WTC11 (cell line): ENCODE measurements around the gene LDLRAD4. TPM values are rescaled to one million over a fixed set of nuclear protein-coding genes. Genes with fewer than 3 reads are reported as not detected.

Experiments used
- ATAC-seq: fragments of 200-7000 bp; cut with Tn5 transposase; 2 replicates; pipeline ENCODE4 v1.10.0; 2021; ENCODE audit warnings: mild to moderate bottlenecking, moderate library complexity
- CTCF ChIA-PET: fragments of 300-600 bp; sonication (Branson Sonifier 250); formaldehyde crosslinking; loops from one replicate; lab custom pipeline; 2021; ENCODE audit warnings: antibody characterized with exemption; lab: Charles Lee
- POLR2A ChIA-PET: fragments of 350-600 bp; sonication (Branson Sonifier 250); formaldehyde crosslinking; loops from one replicate; lab custom pipeline; 2021; ENCODE audit warnings: antibody characterized with exemption; lab: Charles Lee
- DNase-seq: peaks from one replicate; pipeline ENCODE4 v3.0.0; 2021; ENCODE audit warnings: low spot score
- H3K27ac Mint-ChIP-seq: 2 replicates; pipeline ENCODE4 v1.8.0; 2021; ENCODE audit warnings: mixed read lengths
- H3K27me3 Mint-ChIP-seq: 2 replicates; pipeline ENCODE4 v1.8.0; 2021; ENCODE audit warnings: low read depth, mild to moderate bottlenecking, moderate library complexity, mixed read lengths
- H3K36me3 Mint-ChIP-seq: 2 replicates; pipeline ENCODE4 v1.8.0; 2021; ENCODE audit warnings: mixed read lengths
- H3K4me1 Mint-ChIP-seq: 2 replicates; pipeline ENCODE4 v1.8.0; 2022; ENCODE audit warnings: mixed read lengths
- H3K4me3 Mint-ChIP-seq: 2 replicates; pipeline ENCODE4 v1.8.0; 2021; ENCODE audit warnings: mild to moderate bottlenecking, moderate library complexity, mixed read lengths
- H3K9me3 Mint-ChIP-seq: 2 replicates; pipeline ENCODE4 v1.8.0; 2021; ENCODE audit warnings: mixed read lengths
- FOXK1 ChIP-seq: sonication (generic); formaldehyde crosslinking; IDR thresholded peaks from 2 replicates; pipeline ENCODE4 v1.8.0; 2022; ENCODE audit warnings: mild to moderate bottlenecking, moderate library complexity, missing genetic modification reagents
- FOXP1 ChIP-seq: sonication (generic); formaldehyde crosslinking; IDR thresholded peaks from 2 replicates; pipeline ENCODE4 v1.8.0; 2022; ENCODE audit warnings: missing genetic modification reagents, mild to moderate bottlenecking, moderate library complexity, borderline replicate concordance
- NR1H2 ChIP-seq: sonication (generic); formaldehyde crosslinking; IDR thresholded peaks from 2 replicates; pipeline ENCODE4 v1.9.0; 2021; ENCODE audit warnings: mild to moderate bottlenecking, moderate library complexity, missing genetic modification reagents
- NR3C1 ChIP-seq: sonication (generic); formaldehyde crosslinking; conservative IDR thresholded peaks from 2 replicates; pipeline ENCODE4 v1.8.1; 2023; ENCODE audit warnings: low read depth, mild to moderate bottlenecking, missing genetic modification reagents
- PRDM15 ChIP-seq: sonication (generic); formaldehyde crosslinking; IDR thresholded peaks from 2 replicates; pipeline ENCODE4 v1.8.0; 2022; ENCODE audit warnings: missing genetic modification reagents
- SP1 ChIP-seq: sonication (generic); formaldehyde crosslinking; conservative IDR thresholded peaks from 2 replicates; pipeline ENCODE4 v1.8.1; 2022; ENCODE audit warnings: missing genetic modification reagents
- TEAD1 ChIP-seq: sonication (generic); formaldehyde crosslinking; IDR thresholded peaks from 2 replicates; pipeline ENCODE4 v1.8.0; 2022; ENCODE audit warnings: mild to moderate bottlenecking, missing genetic modification reagents
- TEAD4 ChIP-seq: sonication (generic); formaldehyde crosslinking; IDR thresholded peaks from 2 replicates; pipeline ENCODE4 v1.8.0; 2022; ENCODE audit warnings: mild to moderate bottlenecking, missing genetic modification reagents
- USF1 ChIP-seq: sonication (generic); formaldehyde crosslinking; IDR thresholded peaks from 2 replicates; pipeline ENCODE4 v1.8.0; 2022; ENCODE audit warnings: mild to moderate bottlenecking, missing genetic modification reagents
- ZNF121 ChIP-seq: sonication (generic); formaldehyde crosslinking; IDR thresholded peaks from 2 replicates; pipeline ENCODE4 v1.8.0; 2023; ENCODE audit warnings: missing genetic modification reagents
- ZNF219 ChIP-seq: sonication (generic); formaldehyde crosslinking; IDR thresholded peaks from 2 replicates; pipeline ENCODE4 v1.8.0; 2023; ENCODE audit warnings: missing genetic modification reagents, mild to moderate bottlenecking, borderline replicate concordance
- ZNF232 ChIP-seq: sonication (generic); formaldehyde crosslinking; IDR thresholded peaks from 2 replicates; pipeline ENCODE4 v1.8.0; 2022; ENCODE audit warnings: mild to moderate bottlenecking, missing genetic modification reagents
- ZNF263 ChIP-seq: sonication (generic); formaldehyde crosslinking; IDR thresholded peaks from 2 replicates; pipeline ENCODE4 v1.8.1; 2022; ENCODE audit warnings: low read depth, mild to moderate bottlenecking, moderate library complexity, missing genetic modification reagents
- ZNF423 ChIP-seq: fragments of 250-450 bp; sonication (Bioruptor Pico); IDR thresholded peaks from 2 replicates; pipeline ENCODE4 v2.1.2; 2022; ENCODE audit warnings: mild to moderate bottlenecking, moderate library complexity
- ZNF532 ChIP-seq: fragments of 250-450 bp; sonication (Bioruptor Pico); IDR thresholded peaks from 2 replicates; pipeline ENCODE4 v1.9.0; 2021; ENCODE audit warnings: mild to moderate bottlenecking, borderline replicate concordance
- total RNA-seq: library from RNA; stranded (reverse); gene quantifications from 3 replicates; pipeline ENCODE4 v1.2.3, GENCODE V29; 2021
- TF ChIP-seq, protein P1 (sequence below): fragments of 200-600 bp; IDR thresholded peaks from 2 replicates; pipeline ENCODE4 v1.8.0; 2022; ENCODE audit warnings: antibody characterized with exemption
- TF ChIP-seq, protein P2 (sequence below): fragments of 250-450 bp; sonication (Bioruptor Pico); IDR thresholded peaks from 2 replicates; pipeline ENCODE4 v1.8.0; 2021; ENCODE audit warnings: mild to moderate bottlenecking
- TF ChIP-seq, protein P3 (sequence below): sonication (generic); formaldehyde crosslinking; IDR thresholded peaks from 2 replicates; pipeline ENCODE4 v1.8.1; 2022; ENCODE audit warnings: mild to moderate bottlenecking, missing genetic modification reagents, moderate library complexity, borderline replicate concordance
- TF ChIP-seq, protein P4 (sequence below): sonication (generic); formaldehyde crosslinking; IDR thresholded peaks from 2 replicates; pipeline ENCODE4 v1.8.1; 2023; ENCODE audit warnings: mild to moderate bottlenecking, missing genetic modification reagents

LDLRAD4 gene
- total RNA-seq, 1 experiment from 2014 or later, result 6.2 TPM

- CTCF ChIA-PET, result no interaction called here
- H3K36me3 Mint-ChIP-seq, result no peaks in the 10 kb centered on the region
These were observed 158.9 kb downstream of the LDLRAD4 start for GRCh38 chr18:13377496-13377895.

More at GRCh38 chr18:13377496-13377895, 158.9 kb downstream of the LDLRAD4 start:
- POLR2A ChIA-PET, result no interaction called here
- Mint-ChIP-seq H3K27me3 (no peaks in the 10 kb centered on the region), H3K4me3 (no peak overlapping the region), H3K9me3 (no peaks in the 10 kb centered on the region), H3K4me1 (peaks cover 9% of the 10 kb centered on the region; the same call in 1 of the 2 replicates), H3K27ac (no peak overlapping the region)
- DNase-seq (no peak), ATAC-seq (no peak)
- TF ChIP-seq ZNF232 (CRISPR knock-in tag) (no peak), ZNF121 (CRISPR knock-in tag) (no peak), SP1 (no peak), NR1H2 (CRISPR knock-in tag) (no peak), ZNF219 (CRISPR knock-in tag) (no peak), ZNF263 (no peak), TEAD4 (CRISPR knock-in tag) (no peak), FOXK1 (CRISPR knock-in tag) (no peak), USF1 (CRISPR knock-in tag) (no peak), TEAD1 (no peak), PRDM15 (CRISPR knock-in tag) (no peak), ZNF532 (CRISPR knock-in tag) (no peak), FOXP1 (CRISPR knock-in tag) (no peak), ZNF423 (no peak), NR3C1 (no peak)
- TF ChIP-seq, protein P1, sequence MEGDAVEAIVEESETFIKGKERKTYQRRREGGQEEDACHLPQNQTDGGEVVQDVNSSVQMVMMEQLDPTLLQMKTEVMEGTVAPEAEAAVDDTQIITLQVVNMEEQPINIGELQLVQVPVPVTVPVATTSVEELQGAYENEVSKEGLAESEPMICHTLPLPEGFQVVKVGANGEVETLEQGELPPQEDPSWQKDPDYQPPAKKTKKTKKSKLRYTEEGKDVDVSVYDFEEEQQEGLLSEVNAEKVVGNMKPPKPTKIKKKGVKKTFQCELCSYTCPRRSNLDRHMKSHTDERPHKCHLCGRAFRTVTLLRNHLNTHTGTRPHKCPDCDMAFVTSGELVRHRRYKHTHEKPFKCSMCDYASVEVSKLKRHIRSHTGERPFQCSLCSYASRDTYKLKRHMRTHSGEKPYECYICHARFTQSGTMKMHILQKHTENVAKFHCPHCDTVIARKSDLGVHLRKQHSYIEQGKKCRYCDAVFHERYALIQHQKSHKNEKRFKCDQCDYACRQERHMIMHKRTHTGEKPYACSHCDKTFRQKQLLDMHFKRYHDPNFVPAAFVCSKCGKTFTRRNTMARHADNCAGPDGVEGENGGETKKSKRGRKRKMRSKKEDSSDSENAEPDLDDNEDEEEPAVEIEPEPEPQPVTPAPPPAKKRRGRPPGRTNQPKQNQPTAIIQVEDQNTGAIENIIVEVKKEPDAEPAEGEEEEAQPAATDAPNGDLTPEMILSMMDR, result no peak
- TF ChIP-seq, protein P2, sequence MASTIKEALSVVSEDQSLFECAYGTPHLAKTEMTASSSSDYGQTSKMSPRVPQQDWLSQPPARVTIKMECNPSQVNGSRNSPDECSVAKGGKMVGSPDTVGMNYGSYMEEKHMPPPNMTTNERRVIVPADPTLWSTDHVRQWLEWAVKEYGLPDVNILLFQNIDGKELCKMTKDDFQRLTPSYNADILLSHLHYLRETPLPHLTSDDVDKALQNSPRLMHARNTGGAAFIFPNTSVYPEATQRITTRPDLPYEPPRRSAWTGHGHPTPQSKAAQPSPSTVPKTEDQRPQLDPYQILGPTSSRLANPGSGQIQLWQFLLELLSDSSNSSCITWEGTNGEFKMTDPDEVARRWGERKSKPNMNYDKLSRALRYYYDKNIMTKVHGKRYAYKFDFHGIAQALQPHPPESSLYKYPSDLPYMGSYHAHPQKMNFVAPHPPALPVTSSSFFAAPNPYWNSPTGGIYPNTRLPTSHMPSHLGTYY (CRISPR knock-in tag), result no peak
- TF ChIP-seq, protein P3, sequence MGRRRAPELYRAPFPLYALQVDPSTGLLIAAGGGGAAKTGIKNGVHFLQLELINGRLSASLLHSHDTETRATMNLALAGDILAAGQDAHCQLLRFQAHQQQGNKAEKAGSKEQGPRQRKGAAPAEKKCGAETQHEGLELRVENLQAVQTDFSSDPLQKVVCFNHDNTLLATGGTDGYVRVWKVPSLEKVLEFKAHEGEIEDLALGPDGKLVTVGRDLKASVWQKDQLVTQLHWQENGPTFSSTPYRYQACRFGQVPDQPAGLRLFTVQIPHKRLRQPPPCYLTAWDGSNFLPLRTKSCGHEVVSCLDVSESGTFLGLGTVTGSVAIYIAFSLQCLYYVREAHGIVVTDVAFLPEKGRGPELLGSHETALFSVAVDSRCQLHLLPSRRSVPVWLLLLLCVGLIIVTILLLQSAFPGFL (CRISPR knock-in tag), result no peak
- TF ChIP-seq, protein P4, sequence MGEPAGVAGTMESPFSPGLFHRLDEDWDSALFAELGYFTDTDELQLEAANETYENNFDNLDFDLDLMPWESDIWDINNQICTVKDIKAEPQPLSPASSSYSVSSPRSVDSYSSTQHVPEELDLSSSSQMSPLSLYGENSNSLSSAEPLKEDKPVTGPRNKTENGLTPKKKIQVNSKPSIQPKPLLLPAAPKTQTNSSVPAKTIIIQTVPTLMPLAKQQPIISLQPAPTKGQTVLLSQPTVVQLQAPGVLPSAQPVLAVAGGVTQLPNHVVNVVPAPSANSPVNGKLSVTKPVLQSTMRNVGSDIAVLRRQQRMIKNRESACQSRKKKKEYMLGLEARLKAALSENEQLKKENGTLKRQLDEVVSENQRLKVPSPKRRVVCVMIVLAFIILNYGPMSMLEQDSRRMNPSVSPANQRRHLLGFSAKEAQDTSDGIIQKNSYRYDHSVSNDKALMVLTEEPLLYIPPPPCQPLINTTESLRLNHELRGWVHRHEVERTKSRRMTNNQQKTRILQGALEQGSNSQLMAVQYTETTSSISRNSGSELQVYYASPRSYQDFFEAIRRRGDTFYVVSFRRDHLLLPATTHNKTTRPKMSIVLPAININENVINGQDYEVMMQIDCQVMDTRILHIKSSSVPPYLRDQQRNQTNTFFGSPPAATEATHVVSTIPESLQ (CRISPR knock-in tag), result no peak
